Vagina (tissue), 2 donors: Measurements from ENCODE around the gene CNTD1. TPM values are rescaled to one million over a fixed set of nuclear protein-coding genes. Genes with fewer than 3 reads are reported as not detected.

Experiments used
- microRNA-seq: library from miRNA; unstranded; fragments of <30 nt; microRNA quantifications from one replicate; pipeline ENCODE4, GENCODE V29; 2017; ENCODE audit warnings: borderline number of aligned reads, borderline replicate concordance
- small RNA-seq: library from RNA; depleted of rRNA; stranded (forward); fragments of <200 nt; gene quantifications from one replicate; pipeline ENCODE3, GENCODE V24; 2016
- total RNA-seq: library from RNA; depleted of rRNA; stranded (reverse); fragments of >200 nt; gene quantifications from one replicate; pipeline ENCODE4 v1.2.3, GENCODE V29; 2016

CNTD1 gene
- total RNA-seq, 1 donor from 2014 or later: not detected

Small RNAs within 50 kb of the gene (microRNA-seq; reads per million reads assigned to microRNA genes)
- gene MIR6781: not detected

Small RNAs within 50 kb of the gene (small RNA-seq; reads per million reads assigned to genes)
- gene HMGN2P15: not detected
- not detected for gene MIR6781

Other genes starting within 250 kb of the CNTD1 start
- gene HSD17B1, start 245.9 kb upstream of the CNTD1 start, total RNA-seq: 2.0 TPM
- 24.8 TPM for gene COASY, start 236.7 kb upstream of the CNTD1 start, total RNA-seq
- gene MLX, start 231.8 kb upstream of the CNTD1 start, total RNA-seq: 33.9 TPM
- gene PSMC3IP, start 221.1 kb upstream of the CNTD1 start, total RNA-seq: 0.98 TPM
- 75.4 TPM for gene RETREG3, start 189.5 kb upstream of the CNTD1 start, total RNA-seq
- gene TUBG1, start 189.2 kb upstream of the CNTD1 start, total RNA-seq: 33.9 TPM
- gene TUBG2, start 139.6 kb upstream of the CNTD1 start, total RNA-seq: 44.7 TPM
- 44.9 TPM for gene PLEKHH3, start 121.9 kb upstream of the CNTD1 start, total RNA-seq
- gene CCR10, start 117.0 kb upstream of the CNTD1 start, total RNA-seq: 3.2 TPM
- gene CNTNAP1, start 116.3 kb upstream of the CNTD1 start, total RNA-seq: 5.9 TPM
- 73.7 TPM for gene EZH1, start 53.8 kb upstream of the CNTD1 start, total RNA-seq
- gene RAMP2, start 37.6 kb upstream of the CNTD1 start, total RNA-seq: 27.3 TPM
- gene VPS25, start 25.4 kb upstream of the CNTD1 start, total RNA-seq: 28.2 TPM
- 1.2 TPM for gene WNK4, start 18.3 kb upstream of the CNTD1 start, total RNA-seq
- gene COA3, start 157 bp upstream of the CNTD1 start, total RNA-seq: 89.4 TPM
- gene BECN1, start 25.4 kb downstream of the CNTD1 start, total RNA-seq: 111 TPM
- gene PSME3, start 34.5 kb downstream of the CNTD1 start, total RNA-seq: 70.0 TPM
- 2.2 TPM for gene AOC2, start 45.7 kb downstream of the CNTD1 start, total RNA-seq
- gene AOC3, start 52.3 kb downstream of the CNTD1 start, total RNA-seq: 31.7 TPM
- not detected for gene G6PC1, start 101.9 kb downstream of the CNTD1 start, total RNA-seq
- 53.5 TPM for gene AARSD1, start 165.6 kb downstream of the CNTD1 start, total RNA-seq
- 1.5 TPM for gene PTGES3L, start 181.2 kb downstream of the CNTD1 start, total RNA-seq
- 21.4 TPM for gene RUNDC1, start 181.7 kb downstream of the CNTD1 start, total RNA-seq
- 1,982 TPM for gene RPL27, start 199.6 kb downstream of the CNTD1 start, total RNA-seq
- gene IFI35, start 207.9 kb downstream of the CNTD1 start, total RNA-seq: 15.2 TPM
- gene VAT1, start 223.5 kb downstream of the CNTD1 start, total RNA-seq: 179 TPM
- gene RND2, start 226.4 kb downstream of the CNTD1 start, total RNA-seq: 1.5 TPM